Measurements from ENCODE around the gene EPHA6.
"Not testable (repeated sequence)": the region's sequence is repeated elsewhere in the genome, so short reads cannot be mapped to it uniquely, and the experiment has no call there.

EPHA6 gene

DNA sequence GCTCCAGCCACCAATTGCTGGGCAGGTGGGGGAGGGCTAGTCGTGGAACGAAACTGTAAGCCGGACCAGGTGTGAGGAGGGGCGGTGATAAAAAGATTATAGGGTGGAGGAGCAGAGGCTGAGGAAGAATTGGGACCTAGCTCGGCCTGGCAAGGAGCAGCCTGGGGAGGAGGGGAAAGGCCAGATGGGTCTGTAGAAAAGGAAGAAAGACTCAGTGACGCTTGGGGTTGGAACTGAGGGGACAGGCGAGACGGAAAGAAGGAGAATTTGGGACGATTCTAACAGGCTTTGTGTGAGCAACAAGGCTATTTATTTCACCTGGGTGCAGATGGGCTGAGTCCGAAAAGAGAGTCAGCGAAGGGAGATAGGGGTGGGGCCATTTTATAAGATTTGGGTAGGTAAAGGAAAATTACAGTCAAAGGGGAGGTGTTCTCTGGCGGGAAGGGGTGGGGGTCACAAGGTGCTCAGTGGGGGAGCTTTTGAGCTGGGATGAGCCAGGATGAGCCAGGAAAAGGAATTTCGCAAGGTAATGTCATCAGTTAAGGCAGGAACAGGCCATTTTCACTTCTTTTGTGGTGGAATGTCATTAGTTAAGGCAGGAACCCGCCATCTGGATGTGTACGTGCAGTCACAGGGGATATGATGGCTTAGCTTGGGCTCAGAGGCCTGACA lies 462.6 kb downstream of the EPHA6 start:
- not testable (repeated sequence) for DNase-seq (ENCODE audit: low read depth in 2 of 2)

DNA sequence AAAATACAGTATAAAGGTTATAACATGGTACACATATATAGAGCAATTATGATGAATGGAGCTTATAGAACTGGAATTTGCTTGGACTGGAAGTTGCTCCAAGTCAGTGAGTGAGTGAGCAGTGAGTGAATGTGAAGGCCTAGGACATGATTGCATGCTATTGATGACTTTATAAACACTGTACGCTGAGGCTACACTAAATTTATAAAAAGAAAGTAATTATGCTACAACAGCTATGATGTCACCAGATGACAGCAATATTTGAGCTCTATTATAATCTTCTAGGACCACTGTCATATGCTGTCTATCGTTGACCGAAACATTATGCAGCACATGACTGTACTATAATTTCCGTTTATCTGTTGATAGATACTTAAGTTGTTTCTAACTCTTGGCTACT lies 463.3 kb downstream of the EPHA6 start:
- no peak for DNase-seq (ENCODE audit: low read depth in 2 of 2)

DNA sequence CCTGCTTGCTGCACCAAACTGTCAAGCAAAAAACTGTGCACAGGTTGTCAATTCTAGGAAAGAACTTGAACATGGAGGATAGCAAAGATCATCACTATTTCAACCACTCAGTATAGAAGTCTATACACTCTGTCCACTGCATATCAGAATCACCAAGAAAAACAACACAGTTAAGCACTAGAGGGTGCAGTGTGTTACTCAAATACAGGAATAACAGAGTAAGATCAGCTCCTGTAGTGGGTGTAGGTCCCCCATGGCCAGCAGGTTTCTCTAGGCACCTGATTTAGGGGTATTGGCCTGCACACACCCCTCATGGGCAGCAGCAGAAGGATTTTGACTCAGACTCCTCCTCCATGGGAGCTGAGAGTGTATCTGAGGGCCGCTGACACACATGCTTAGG lies 464.1 kb downstream of the EPHA6 start:
- no peak for DNase-seq (ENCODE audit: low read depth in 2 of 2)

DNA sequence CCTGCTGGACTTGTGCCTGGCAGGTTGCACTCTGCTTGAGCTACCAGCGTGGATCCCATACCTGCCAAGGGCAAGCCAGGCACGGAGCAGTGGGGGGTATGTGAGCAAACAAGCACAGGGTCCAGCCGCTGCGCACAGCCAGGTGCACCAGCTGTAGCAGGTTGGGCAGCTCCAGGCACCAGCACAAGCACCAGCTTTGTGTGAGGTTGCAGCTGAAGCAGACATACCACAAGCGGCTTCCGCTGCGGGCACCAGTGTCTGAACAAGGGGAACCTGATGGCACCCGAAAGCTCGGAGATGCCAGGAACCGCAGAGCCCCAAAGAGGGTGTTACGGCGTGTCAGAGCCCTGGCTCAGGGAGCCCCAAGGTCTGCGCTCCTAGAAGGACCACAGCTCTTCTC lies 477.5 kb downstream of the EPHA6 start:
- DNase-seq (ENCODE audit: low read depth in 2 of 2) = no peak

DNA sequence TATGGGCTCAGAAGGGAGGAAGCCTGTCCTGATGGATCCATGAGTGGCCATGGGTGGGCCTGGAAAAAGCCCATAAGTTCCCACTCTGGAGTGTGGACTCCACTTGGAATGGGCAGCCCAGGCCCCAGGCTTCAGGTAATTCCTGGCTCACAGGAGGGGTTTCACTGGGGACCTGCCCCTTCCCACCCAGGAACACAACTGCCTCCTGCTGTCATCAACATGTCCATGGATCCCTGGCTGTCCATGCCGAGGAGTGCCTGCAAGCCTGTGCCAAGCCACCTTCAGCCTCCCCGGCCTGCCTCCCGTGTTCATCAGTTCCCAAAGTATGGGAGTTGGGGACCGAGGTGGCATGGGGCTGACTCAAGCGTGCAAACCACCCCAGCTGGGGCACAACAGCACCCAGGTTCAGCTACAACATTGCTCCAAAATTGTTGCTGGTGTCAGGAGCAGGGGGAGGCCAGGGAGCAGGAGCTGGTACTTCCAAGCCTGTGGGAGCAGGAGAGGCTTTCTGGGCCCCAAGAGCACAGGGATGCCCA lies 479.3 kb downstream of the EPHA6 start:
- DNase-seq (ENCODE audit: low read depth in 2 of 2) = no peak

DNA sequence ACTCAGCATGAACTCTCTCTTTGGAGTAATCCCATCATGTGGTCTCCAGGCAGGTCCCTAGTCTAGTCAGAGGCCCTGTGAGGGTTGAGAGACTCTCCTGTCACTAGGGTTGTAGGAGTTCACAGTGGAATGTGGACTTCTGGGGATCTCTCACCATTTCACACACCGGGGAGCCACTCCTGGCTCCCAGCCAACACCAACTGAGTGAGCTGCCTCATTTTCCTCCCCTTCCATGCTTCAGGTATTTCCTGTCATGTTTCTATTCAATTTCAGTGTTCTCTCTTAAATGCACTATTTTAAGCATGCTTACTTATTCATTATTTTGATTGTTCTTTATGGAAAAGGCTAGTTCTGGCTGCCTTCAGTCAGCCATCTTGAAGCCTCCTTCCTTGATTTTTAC lies 482.6 kb downstream of the EPHA6 start:
- no peak for DNase-seq (ENCODE audit: low read depth in 2 of 2)

DNA sequence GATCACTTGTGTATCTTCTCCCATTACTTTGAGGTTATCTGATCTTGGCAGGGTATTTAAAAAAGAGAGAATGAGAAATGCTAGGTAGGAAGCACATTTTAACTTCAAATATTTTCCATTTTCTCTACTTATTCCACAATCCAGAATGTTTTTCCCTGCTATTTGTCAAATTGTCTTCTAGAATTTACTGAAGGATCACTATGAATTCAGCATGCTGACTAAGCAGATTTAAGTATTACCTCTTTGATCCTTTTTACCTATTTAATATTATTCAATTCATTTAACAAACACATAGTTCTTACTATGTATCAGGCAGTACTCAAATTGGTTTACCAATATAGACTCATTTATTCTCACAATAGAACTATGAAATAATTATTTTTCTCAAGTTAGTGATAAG lies 486.7 kb downstream of the EPHA6 start:
- DNase-seq (ENCODE audit: low read depth in 2 of 2) = no peak

DNA sequence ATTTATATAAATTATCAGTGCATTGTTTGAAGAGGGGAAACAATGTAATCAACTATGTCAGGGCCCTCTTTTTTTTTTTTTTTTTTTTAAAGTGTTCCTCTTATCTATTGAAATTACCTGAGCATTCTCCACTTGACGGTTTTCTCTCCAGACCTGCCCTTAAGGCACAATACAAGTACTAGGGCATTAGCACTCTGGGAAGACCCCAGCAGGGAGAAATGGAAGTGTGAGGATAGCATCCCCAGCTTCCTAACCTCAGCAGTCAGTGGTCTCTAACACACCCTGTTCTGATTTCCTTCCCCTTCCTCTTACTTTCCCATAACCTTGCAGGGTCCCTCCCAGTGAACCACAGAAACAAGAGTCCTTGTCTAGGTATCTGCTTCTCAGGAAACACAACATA lies 491.8 kb downstream of the EPHA6 start:
- DNase-seq (ENCODE audit: low read depth in 2 of 2) = no peak

DNA sequence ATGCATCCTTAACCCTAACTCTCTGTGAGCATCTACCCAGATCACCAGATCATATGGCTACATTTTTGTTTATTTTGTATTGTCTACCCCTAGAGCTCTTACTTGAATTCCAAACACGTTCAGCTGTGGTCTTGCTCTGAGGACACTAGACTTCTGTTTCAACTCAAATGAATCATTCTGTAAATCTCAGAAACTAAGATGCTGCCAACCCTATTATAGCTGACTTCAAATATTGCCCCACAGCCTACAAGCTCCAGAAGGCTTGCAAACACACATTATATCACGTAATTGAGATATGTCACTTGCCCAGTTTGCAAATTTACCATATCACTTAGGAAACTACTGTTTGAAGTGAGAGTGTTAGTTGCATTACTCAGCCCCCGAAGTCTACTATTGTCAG lies 524.0 kb downstream of the EPHA6 start:
- no peak for DNase-seq (ENCODE audit: low read depth in 2 of 2)

DNA sequence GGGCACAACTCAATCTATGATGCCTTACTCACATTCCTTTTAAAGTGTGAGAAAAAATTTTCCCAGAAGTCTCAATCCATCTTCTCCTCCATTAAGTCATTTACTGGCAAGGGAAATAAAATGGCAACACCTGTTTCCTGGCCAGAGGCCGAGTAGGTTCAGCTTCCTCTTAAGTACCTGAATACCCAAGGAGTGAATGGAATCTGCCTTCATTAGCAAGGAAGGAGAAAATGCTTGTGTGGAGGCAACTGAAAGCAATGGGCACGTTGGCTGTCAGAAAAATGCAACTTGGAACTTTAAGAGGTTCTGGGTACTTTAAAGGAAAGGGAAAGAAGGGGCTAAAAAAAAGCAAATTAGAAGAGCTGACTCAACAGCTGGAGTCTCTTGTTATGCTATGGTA lies 526.5 kb downstream of the EPHA6 start:
- DNase-seq (ENCODE audit: low read depth in 2 of 2) = no peak

DNA sequence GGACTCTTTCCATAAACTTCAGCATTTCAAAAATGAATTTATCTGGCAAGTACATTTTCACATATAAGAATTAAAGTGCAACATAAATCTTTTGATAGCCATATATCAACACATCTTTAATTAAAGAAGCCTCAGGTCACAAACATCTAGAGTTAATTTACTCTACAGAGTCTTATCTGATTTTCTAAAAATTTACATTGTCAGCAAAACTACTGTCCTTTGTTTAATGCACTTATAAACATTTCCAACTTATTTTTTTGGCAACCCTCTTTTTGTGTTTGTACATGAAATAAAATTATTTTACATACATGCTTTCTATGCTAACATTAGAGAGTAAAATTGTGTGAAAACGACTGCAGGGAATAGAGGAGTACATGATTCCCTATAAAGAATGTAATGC lies 533.4 kb downstream of the EPHA6 start:
- no peak for DNase-seq (ENCODE audit: low read depth in 2 of 2)

DNA sequence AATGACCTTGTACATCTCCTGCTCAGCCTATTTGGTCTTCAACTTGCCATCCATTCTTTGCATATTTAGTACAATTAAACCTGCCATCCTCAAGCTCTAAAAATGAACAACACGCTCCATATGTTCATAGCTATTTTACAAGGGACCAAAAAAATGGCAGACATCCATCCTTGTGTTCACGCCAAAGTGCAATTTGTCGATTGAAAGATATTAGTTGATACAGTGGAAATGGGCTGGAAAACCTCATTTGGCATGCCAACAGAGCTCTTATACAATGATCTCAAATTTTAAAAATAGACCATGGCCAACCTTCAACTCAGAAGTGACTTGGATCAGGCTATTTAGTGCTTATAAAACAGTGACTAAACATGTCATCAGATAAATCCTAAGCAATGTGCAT lies 536.6 kb downstream of the EPHA6 start:
- DNase-seq (ENCODE audit: low read depth in 2 of 2) = no peak

DNA sequence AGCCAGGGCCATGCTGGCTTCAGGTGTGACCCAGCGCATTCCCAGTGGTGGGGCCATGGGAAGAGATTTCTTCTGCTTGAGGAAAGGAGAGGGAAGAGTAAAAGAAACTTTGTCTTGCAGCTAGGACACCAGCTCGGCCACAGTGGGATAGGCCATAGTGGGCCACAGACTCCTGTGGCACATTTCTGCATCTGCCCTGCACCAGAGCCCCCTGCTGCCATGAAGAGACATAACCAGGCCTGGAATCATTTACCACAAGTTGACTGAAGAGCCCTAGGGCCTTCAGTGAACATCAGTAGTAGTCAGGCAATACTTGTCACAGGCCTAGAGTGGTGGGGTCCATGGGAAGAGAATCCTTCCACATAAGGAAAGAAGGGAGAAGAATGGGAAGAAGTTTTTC lies 538.8 kb downstream of the EPHA6 start:
- DNase-seq (ENCODE audit: low read depth in 2 of 2) = no peak

DNA sequence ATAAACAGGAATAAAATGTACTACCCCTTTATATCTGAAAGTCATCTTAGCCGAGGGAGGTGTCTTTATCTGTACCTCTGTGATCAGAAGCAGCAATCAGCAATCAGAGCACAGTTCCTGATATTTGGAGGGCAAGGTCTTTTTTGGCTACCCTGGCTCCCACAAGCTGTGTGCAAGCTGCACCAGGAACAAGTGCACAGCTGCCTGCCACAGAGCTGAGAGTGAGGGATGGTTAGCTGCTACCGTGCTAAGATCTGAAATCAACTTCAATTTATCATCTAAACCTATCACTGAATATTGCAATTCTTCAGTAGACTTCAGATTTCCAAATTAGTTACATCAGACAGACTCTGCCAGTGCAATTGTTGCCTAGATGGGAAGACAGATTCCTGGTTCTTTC lies 545.6 kb downstream of the EPHA6 start:
- no peak for DNase-seq (ENCODE audit: low read depth in 2 of 2)

DNA sequence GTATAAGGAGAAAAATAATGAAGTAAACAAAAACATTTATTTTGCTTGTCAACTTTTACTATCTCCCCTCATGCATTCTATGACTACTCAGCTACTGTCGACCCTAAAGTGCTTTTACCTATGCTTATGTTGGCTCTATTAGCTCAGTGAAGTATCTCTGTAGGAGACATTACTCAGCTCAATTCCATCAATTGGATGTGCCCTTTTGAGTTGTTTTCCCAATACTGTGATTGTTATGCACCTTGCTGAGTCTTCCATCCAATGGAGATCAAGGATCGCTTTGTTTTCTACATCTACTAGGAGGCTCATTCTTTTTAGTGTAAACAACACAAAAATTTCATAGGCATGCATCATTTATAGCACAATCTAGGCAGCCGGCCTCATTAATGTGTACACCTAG lies 546.4 kb downstream of the EPHA6 start:
- DNase-seq (ENCODE audit: low read depth in 2 of 2) = no peak

DNA sequence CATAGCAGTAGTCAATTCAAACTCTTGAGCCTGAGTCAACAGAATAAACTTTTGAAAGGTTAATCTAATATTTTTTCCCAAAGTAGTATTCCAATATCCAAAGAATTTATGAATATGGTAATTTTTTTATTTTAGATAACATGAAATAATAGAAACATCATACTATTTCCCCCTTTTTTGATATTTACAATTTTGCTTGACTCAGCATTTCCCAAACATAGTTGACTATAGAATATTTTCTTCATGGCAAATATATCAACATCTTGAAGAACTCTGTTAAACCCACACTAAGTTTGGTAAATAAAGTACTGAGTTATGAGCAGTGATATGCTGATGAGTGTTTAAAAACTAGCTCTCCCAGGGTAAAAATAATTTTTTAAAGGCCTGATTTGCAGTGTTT lies 570.2 kb downstream of the EPHA6 start:
- no peak for DNase-seq (ENCODE audit: low read depth in 2 of 2)

DNA sequence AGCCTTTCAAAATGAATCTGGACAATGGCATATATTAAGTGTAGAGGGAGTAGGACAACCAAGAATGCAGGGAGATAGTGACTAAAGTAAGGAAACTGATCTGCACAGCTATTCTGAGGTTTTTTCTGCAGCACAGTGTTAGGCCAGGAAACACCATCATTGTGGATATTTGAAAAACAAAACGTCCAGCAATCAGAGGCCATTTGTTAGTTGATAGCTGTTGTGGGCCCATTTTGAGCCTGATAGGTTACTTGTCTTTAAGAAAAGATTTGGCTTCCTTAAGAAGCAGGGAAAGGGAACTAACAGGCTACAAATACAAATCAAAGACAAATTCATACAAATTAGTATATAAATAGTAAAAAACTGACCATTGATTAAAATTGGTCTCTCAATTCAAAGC lies 574.4 kb downstream of the EPHA6 start:
- DNase-seq (ENCODE audit: low read depth in 2 of 2) = no peak

DNA sequence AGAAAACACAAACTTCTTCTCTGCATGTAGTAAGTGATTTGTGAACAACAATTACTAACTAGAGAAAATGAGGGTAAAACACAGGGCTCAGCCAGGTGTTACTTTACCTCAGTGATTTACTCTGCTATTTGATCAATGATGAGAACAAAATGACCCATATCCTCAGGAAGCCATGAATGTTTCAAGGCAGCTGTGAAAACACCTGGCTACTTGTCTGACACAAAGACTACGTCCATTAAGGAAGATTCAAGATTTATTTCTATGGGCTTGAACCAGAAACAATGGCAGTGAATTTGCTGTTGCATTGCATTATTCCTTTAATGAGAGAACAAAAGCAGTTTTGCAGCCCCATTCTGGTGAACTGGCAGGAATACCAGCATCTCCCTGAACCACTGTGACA lies 575.5 kb downstream of the EPHA6 start:
- no peak for DNase-seq (ENCODE audit: low read depth in 2 of 2)

DNA sequence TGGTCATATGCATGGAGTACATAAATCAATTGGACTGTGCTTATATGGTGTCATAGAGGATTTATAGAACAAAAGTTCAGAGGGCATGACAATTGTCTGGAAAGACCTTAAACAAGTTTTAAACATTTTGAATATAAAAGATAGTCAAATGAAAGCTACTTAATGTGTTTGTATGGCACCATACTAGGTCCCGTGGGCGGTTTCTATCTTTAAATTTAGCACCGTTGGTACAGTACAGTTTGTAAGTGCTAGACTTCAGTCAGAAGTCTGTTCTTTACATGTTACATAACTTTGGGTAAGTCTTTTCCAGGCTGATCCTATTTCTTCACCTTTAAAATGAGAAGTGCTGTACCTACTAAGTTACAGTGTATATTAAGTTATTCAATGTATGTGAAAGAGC lies 576.8 kb downstream of the EPHA6 start:
- no peak for DNase-seq (ENCODE audit: low read depth in 2 of 2)

DNA sequence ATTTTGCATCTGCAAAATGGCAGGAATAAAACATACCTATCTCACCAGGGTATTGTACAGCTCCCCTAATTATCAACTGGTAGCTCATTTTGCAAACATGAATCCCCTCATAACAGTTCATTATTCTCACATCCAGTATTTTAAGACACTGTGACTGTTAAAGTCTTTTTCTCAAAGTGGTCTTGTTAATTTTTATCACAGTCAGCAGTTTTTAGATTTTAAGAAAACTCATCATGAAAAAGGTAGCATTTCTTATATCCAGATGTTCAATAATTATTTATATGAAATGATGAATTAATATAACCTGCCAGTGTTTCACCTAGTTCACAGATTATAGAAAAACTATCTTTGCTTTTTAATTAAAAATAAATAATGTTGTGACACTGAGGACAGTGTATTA lies 595.2 kb downstream of the EPHA6 start:
- DNase-seq (ENCODE audit: low read depth in 2 of 2) = no peak

DNA sequence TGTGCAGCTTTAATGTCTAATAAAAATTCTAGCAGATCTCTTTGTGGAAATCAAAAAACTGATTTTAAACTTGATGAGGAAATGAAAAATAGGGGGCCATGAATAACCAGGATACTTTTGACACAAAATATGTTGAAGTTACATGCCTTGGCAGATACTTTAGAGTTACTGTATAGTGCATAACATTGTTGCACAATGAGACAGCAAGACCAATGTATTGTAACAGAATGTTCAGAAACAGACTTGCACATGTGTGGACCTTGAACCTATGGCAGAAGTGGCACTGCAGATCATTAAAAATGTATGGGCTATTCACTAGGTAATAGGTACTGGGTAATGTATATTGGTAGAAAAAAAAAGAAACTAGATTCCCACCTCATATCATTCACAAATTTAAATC lies 607.2 kb downstream of the EPHA6 start:
- DNase-seq (ENCODE audit: low read depth in 2 of 2) = no peak

DNA sequence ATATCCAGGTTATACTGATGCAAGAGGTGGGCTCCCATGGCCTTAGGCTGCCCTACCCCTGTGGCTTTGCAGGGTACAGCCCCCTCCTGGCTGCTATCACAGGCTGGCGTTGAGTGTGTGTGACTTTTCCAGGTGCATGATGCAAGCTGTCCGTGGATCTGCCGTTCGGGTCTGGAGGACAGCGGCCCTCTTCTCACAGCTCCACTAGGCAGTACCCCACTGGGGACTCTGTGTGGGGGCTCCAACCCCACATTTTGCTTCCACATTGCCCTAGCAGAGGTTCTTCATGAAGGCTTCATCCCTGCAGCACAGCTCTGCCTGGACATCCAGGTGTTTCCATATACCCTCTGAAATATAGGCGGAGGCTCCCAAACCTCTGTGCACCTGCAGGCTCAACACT lies 610.6 kb downstream of the EPHA6 start:
- no peak for DNase-seq (ENCODE audit: low read depth in 2 of 2)

DNA sequence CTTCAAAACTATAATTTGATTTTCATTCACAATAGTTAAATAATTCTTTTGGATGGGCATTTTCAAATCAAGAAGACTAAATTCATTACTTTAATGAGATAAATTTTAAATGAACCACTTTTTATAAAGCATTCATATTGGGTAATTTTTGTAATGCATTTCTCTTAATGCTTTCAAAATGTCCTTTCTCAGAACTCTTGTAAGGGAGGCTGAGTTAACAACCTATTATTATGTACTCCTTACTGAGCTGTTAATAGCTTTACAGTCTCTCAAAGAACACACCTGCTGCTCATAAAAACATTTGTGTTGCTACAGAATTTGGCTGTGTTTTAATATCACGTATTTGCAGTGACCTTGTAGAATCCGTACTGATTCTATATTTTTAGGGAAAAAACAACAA lies 616.2 kb downstream of the EPHA6 start:
- DNase-seq (ENCODE audit: low read depth in 2 of 2) = no peak

DNA sequence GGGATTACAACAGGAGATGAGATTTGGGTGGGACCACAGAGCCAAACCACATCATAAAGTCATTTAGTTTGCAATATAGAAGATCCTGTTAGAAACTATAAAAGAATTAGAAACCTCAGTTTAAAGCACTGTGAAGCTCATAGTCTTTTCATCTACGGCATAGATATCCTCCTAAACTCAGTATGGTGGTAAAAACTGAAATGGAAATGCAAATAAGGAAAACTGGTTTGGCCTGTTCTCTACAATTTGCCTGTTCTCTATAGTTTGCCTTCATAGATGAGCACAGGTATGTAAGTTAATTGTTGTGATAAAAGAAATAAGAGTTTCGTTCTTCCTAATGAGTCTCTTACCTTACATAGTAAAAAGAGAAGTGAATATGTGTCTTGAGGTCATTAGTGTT lies 618.5 kb downstream of the EPHA6 start:
- no peak for DNase-seq (ENCODE audit: low read depth in 2 of 2)

All from stimulated activated CD4-positive, alpha-beta T cell treated with anti-CD3 and anti-CD28 coated beads, Interleukin-1b, Interleukin-23, amount 100 ng/mL, for 1 hour (primary cell).